ENCODE measurements around the gene TMEM51.

- TF ChIP-seq CTCF (IDR thresholded peaks at IDR 0.05): no peak
- TF ChIP-seq EZH2 (IDR thresholded peaks at IDR 0.05; ENCODE audit: borderline replicate concordance, insufficient read depth, low read depth, low read length, poor library complexity, severe bottlenecking): no peak
Measured at GRCh38 chr1:15181564-15181963, 28.0 kb downstream of the TMEM51 start.
